ENCODE measurements around the gene PLAC1.

PLAC1 gene

DNA sequence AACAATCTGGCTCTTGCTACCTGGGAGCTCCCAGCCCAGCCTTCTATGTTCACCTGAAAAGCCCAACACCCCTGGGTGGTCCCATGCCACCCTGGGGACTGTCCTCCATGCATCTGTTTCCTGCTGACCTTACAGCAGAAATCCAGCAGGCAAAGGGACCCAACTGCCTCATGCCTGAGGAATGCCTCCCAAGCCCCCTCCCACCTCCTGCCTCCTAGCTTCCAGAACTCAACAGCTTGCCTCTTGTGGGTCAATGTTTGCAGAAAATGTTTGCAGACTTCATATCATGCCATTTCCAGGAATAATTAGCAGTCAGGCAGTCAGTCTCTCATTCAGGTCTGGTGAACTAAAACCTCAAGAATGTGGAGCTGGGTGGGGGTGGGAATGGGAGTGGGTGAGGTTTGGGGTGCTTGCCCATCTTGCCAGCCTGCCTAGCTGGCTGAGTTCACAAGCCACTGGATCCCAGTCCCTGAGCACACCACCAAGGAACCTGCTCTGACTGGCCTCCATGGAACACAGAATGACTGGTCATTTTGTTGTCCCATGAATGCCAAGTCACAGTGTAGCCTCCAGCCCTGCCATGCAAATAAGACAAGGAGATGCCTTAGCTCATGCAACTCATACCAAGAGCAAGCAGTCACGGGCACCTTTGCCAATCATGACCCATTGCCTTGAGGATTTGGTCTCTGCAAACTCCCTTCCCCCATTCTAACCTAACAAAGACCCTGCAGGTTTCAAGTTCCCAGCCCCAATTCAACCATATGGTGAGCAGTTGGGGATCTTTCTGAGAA is 12.1 kb upstream of the PLAC1 start:
- DNase-seq = no peak

DNA sequence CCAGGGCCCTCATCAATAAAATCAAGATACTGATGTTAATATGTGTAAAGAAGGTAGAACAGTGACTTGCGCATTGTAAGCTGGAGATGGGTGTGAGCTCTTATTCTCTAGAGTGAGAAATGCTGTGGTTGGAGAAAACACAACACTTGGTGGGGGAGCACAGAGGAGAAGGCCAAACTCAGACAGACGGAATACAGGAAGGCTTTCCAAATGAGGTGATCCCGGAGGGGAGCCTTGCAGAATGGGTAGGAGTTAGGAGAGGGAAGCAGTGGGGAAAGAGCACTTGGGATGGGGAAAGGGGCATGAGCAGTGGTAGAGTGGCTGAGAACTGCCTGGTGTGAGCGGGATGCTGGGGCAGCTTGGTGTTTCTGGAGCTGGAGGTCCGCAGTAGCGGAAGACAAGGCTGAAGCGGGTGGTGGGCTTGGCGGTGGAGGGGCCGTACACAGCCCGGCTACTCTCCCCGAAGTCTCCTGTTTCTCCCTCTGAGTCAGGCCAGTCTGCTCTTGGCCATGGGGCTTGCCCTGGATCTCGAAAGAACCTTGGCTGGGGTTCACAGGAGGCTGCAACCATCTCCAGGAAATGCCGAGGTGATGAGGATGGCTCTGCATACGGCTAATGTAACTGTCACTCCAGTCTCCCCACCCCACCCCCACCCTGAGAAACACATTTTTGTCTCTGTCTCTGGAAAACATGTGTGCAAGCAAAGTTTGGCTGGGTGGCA is 11.3 kb upstream of the PLAC1 start:
- no peak for DNase-seq

GRCh38 chrX:134664202-134664601 is 5.9 kb upstream of the PLAC1 start:
- DNase-seq = no peak

- DNase-seq = no peak
Observed at GRCh38 chrX:134661295-134661694, 3.0 kb upstream of the PLAC1 start.

DNA sequence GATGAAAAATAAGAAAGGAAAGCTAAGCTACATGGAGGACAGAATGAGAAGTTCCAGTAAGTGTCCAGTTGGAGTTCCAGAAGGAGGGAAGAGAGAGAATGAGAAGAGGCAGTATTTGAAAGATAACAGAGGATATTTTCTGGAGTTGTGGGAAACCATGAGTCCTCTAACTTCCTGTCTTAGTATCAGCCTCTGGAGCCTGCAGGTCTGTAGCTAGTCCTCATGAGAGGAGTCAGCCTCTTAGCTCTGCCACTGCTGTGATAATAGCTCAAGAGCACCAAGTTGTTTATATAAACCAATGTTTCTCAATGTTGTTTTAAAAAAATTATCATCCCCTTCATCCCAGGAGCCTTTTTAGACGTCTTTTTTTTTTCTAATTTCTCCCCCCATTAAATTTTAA is 2.4 kb upstream of the PLAC1 start:
- no peak for DNase-seq

- DNase-seq = no peak
Observed at GRCh38 chrX:134659761-134660160, 1.5 kb upstream of the PLAC1 start.

- DNase-seq = no peak
Observed at GRCh38 chrX:134658760-134659023, 421 bp upstream of the PLAC1 start.

DNA sequence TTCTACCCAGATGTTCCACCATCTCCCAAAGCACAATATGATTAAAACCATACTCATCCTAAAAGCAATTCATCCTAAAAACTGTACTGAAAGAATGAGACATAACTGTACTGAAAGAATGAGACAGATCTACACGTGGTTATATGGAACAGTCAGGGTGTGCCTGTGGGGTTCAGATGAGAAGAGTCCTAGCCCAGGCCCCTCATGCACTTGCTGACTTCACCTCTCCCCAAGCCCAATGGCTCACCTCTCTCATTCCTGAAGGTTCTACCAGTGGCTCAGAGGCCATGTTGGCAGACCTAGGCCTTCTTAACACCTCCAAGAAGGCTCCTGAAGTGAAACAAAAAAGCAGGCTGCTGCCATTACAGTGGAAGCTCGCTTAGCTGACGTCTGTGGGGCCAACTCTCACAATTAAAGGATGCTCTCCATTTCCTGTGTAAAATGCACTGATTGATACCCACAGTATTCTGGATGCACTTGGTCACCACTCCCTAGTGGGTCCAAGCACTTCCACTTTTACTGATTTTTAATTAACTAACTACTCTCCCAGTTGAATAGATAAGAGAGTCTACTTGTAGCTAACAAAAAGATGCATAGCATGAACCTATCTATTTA is 3.8 kb downstream of the PLAC1 start:
- DNase-seq = peak; percentile 58

- no peak for DNase-seq
Observed at GRCh38 chrX:134653835-134654234, 4.4 kb downstream of the PLAC1 start.

GRCh38 chrX:134650701-134651100 is 7.6 kb downstream of the PLAC1 start:
- DNase-seq = no peak

DNA sequence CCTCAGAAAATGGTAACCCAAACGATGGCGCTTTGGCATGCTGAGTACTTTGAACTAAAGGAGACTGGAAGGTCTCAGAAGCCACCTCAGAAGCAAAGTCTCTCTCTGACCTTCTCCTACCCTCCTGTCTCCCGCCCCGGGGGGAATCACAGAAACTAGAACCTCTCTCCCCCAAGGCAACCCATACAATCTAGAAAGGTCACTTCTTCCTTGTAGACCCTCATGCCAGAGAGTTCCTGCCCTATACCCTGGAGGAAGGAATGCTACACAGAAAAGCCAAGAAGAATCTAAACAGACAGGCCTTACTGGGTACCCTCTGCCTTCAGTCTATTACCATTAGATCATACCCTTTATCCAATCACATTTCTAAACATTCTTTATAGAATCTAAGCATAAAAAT is 8.5 kb downstream of the PLAC1 start:
- no peak for DNase-seq

DNA sequence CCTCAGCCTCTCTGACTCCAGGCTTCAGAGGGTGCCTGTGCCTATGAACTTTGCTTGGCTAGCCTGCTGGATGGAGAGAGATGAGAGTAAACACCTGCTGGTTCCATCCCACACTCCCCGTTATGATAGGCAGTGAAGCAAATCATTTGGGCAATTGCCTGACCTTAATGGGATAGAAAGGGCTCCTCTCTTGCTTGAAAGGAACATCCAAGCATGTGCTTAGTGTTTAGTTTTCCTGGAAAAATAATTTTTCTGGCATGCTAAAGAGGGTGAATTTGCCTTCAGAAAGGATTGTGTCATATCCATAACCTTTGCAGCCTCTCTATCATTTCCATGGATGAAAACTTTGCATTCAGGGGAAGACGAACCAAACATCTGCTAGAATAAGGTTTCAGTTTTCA is 10.8 kb downstream of the PLAC1 start:
- no peak for DNase-seq

GRCh38 chrX:134646691-134647090 is 11.6 kb downstream of the PLAC1 start:
- no peak for DNase-seq

GRCh38 chrX:134645936-134646543 is 12.2 kb downstream of the PLAC1 start:
- DNase-seq = no peak

- DNase-seq = no peak
Observed at GRCh38 chrX:134642386-134642785, 15.9 kb downstream of the PLAC1 start.

DNA sequence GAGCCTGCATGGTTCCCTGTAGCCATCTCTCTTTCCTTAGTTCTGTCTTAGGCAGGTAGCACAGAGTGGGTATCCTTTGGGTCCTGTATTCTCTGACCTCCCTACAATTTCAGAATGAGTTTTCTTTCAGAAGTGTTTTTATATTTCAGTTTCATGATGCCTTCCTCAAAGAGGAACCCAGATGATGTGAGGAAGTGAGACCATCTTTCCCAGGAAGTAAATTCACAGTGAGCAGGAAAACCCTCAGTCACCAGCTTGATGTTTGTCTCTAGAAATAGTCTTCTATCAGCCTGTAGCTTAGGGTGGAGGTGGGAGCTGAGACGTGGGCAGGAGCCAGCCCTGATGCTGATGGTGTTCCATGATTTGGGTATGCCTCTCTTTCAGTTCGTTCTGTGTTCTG is 16.9 kb downstream of the PLAC1 start:
- DNase-seq = no peak

DNA sequence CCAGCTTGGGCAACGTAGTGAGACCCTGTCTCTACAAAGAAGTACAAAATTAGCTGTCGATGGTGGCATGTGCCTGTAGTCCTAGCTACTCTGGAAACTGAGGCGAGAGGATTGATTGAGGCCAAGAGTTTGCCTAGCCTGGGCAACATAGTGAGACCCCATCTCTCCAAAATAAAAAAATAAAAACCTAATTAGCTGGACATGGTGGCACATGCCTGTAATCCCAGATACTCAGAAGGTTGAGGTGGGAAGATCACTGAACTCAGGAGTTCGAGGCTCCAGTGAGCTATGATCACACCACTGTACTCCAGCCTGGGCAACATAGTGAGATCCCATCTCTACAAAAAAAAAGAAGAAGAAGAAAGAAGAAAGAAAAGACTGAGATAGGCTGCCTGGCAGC is 17.4 kb downstream of the PLAC1 start:
- no peak for DNase-seq

DNA sequence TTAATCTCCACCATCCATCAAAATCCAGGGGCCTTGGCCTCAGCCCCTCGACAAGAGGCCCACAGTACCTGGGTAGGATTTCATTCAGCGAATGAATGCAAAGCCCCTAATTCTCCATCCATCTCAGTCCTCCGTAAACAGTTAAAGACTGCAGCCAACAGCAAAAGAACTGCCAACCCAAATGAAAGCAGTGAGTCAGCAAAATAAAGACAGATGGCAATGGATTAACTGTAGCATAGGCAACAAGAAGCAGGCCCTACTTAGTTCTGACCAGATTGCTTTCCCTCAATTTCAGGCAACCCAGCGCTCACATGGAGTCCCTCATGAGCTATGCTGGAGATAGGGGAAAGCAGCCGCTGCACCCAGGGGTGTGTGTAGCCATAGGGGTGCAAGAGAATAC is 21.4 kb downstream of the PLAC1 start:
- no peak for DNase-seq

DNA sequence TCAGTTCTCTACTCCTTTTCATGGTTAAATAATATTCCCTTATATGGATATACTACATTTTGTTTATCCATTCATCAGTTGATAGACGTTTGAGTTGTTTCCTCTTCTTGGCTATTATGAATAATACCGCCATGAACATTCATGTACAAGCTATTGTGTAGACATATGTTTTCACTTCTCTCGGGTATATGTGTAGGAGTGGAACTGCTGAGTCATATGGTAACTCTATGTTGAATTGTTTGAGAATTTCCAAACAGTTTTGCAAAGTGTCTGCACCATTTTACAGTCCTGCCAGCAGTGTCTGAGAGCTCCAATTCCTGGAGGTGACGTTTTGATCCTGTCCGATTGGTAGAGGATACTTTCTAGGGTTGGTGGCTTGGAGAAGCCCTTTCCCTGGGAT is 23.6 kb downstream of the PLAC1 start:
- no peak for DNase-seq

GRCh38 chrX:134633832-134634231 is 24.4 kb downstream of the PLAC1 start:
- no peak for DNase-seq

- DNase-seq = no peak
Observed at GRCh38 chrX:134633394-134633793, 24.9 kb downstream of the PLAC1 start.

DNA sequence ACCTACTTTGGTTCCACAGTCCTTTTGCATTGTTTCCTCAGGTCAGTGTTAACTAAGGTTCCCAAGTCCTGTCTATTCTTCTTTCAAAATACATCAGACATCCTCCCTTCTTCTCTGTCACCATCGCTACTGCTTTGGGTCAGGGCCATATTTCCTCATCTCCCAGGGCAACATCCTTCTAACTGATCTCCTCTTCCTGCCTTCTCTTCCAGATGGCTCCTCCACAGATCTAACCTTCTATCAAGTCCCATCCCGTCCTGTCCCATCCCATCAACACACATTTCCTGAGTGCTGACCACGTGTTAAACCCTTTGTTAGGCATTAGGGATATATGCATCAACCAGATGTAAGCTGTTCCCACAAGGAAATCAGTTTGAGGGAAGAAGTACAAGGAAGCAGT is 25.9 kb downstream of the PLAC1 start:
- no peak for DNase-seq

- no peak for DNase-seq
Observed at GRCh38 chrX:134631426-134632346, 26.6 kb downstream of the PLAC1 start.
